Testis (tissue), 2 donors: Measurements from ENCODE around the gene AURKA.

Experiments
- POLR2A ChIP-seq: fragments of 450-650 bp; IDR thresholded peaks from one replicate; pipeline ENCODE4 v1.6.1; 2017; ENCODE audit warnings: antibody characterized with exemption, mild to moderate bottlenecking, moderate library complexity
- TF ChIP-seq, protein P1 (sequence below), 3 experiments: fragments of 450-650 bp in 2 of 3; fragments of 200-600 bp in 1 of 3; sonication (generic) in 1 of 3; IDR thresholded peaks; one replicate each; pipeline ENCODE4 v1.5.1; 2016 to 2019; ENCODE audit warnings: antibody characterized with exemption in 3 of 3, mild to moderate bottlenecking in 2 of 3, moderate library complexity in 1 of 3

DNA sequence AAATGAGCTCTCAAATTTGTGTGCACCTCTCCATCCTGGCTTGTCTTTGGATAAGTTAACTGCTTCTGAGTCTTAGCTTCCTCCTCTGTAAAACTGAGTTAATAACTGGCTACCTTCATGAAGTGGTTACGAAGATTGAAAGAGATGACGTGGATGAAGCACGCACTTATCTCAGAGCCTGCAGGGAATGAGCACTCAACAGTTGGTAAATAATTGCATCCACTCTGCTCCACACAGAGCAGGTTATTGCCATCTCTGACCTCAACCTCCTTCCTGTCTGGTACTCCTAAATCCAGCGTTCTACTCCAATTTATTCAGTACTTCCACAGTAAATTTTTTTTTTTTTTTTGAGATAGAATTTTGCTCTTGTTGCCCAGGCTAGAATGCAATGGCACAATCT is 6.9 kb downstream of the AURKA start:
- TF ChIP-seq, protein P1, sequence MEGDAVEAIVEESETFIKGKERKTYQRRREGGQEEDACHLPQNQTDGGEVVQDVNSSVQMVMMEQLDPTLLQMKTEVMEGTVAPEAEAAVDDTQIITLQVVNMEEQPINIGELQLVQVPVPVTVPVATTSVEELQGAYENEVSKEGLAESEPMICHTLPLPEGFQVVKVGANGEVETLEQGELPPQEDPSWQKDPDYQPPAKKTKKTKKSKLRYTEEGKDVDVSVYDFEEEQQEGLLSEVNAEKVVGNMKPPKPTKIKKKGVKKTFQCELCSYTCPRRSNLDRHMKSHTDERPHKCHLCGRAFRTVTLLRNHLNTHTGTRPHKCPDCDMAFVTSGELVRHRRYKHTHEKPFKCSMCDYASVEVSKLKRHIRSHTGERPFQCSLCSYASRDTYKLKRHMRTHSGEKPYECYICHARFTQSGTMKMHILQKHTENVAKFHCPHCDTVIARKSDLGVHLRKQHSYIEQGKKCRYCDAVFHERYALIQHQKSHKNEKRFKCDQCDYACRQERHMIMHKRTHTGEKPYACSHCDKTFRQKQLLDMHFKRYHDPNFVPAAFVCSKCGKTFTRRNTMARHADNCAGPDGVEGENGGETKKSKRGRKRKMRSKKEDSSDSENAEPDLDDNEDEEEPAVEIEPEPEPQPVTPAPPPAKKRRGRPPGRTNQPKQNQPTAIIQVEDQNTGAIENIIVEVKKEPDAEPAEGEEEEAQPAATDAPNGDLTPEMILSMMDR (IDR thresholded peaks at IDR 0.05), result no peak
- TF ChIP-seq POLR2A, result no peak
